HCT116 (cell line): ENCODE results near the gene AKAP12. TPM values are rescaled to one million over a fixed set of nuclear protein-coding genes. Genes with fewer than 3 reads are reported as not detected.

Experiments
- ATAC-seq: fragments of 200-7000 bp; cut with Tn5 transposase; 2 replicates; pipeline ENCODE4 v1.9.1; 2020; ENCODE audit warnings: mild to moderate bottlenecking, moderate library complexity
- BruUV-seq: library from RNA; stranded (reverse); fragments of 400-500 nt; replicated peaks from 2 replicates; lab custom pipeline; 2021; lab: Mats Ljungman, UMichigan
- CTCF ChIA-PET: fragments of 300-600 bp; sonication (Branson Sonifier 250); formaldehyde crosslinking; loops from one replicate; lab custom pipeline; 2021; ENCODE audit warnings: antibody characterized with exemption; lab: Charles Lee
- POLR2A ChIA-PET: fragments of 300-600, 350-600 bp; sonication (Branson Sonifier 250); formaldehyde crosslinking; loops from one replicate; lab custom pipeline; 2021; ENCODE audit warnings: antibody characterized with exemption; lab: Charles Lee
- RAD21 ChIA-PET, 2 experiments: fragments of 300-600 bp; sonication (Branson Sonifier 250); formaldehyde crosslinking; loops; one replicate each; lab custom pipeline; 2023; ENCODE audit warnings: low total read pairs in 2 of 2; ENCODE audit not compliant: uncharacterized antibody in 2 of 2, unreplicated experiment in 2 of 2, low non-redundant PET in 1 of 2; lab: Charles Lee
- DNase-seq: peaks from one replicate; pipeline ENCODE4 v3.0.0-alpha.2; 2010; ENCODE audit warnings: low read depth, low spot score
- H2AFZ ChIP-seq: fragments of 200-600 bp; shearing (Covaris generic), sonication (generic); 2 replicates; pipeline ENCODE4 v1.6.1; 2017; ENCODE audit warnings: low read depth, mixed run types, mixed read lengths, antibody characterized with exemption, low read length; ENCODE audit not compliant: poor library complexity, severe bottlenecking
- H3K27ac ChIP-seq: 2 replicates; pipeline ENCODE4 v1.5.1; 2012; ENCODE audit warnings: low read depth, low read length
- H3K27me3 ChIP-seq: fragments of 200-600 bp; sonication (generic); 2 replicates; pipeline ENCODE4 v1.6.1; 2016; ENCODE audit warnings: mixed run types, low read length, mixed read lengths; ENCODE audit not compliant: insufficient read depth
- H3K36me3 ChIP-seq, 2 experiments: fragments of 200-500 bp in 1 of 2; fragments of 200-600 bp in 1 of 2; sonication (Bioruptor generic) in 1 of 2; sonication (generic) in 1 of 2; 2 replicates each; pipeline versions ENCODE4 v1.5.1 to v1.6.1; 2014 to 2016; ENCODE audit warnings: low read length in 2 of 2, inconsistent platforms in 1 of 2, mixed read lengths in 1 of 2, mixed run types in 1 of 2; ENCODE audit not compliant: insufficient read depth in 2 of 2, control insufficient read depth in 1 of 2
- H3K4me1 ChIP-seq, 2 experiments: fragments of 200-600 bp in 1 of 2; sonication (generic) in 1 of 2; 2 replicates each; pipeline versions ENCODE4 v1.5.1 to v1.6.1; 2012 to 2017; ENCODE audit warnings: low read length in 2 of 2, inconsistent platforms in 1 of 2, mild to moderate bottlenecking in 1 of 2, mixed read lengths in 1 of 2, mixed run types in 1 of 2, moderate library complexity in 1 of 2; ENCODE audit not compliant: insufficient read depth in 2 of 2, control insufficient read depth in 1 of 2
- H3K4me2 ChIP-seq: fragments of 200-600 bp; sonication (generic); 2 replicates; pipeline ENCODE4 v1.6.1; 2017; ENCODE audit warnings: mixed run types, low read length, mixed read lengths
- H3K4me3 ChIP-seq, 2 experiments: fragments of 200-600 bp in 1 of 2; sonication (generic) in 1 of 2; replicated peaks in 1 of 2; 2 replicates each; pipeline ENCODE4 v1.5.1; 2011 to 2016; ENCODE audit warnings: low read length in 2 of 2, control low read depth in 1 of 2, low read depth in 1 of 2, mild to moderate bottlenecking in 1 of 2, mixed read lengths in 1 of 2, mixed run types in 1 of 2
- H3K79me2 ChIP-seq: fragments of 200-600 bp; sonication (generic); 2 replicates; pipeline ENCODE4 v1.6.1; 2017; ENCODE audit warnings: mild to moderate bottlenecking, mixed run types, low read length, moderate library complexity, mixed read lengths; ENCODE audit not compliant: insufficient read depth
- H3K9ac ChIP-seq: fragments of 200-600 bp; sonication (generic); 2 replicates; pipeline ENCODE4 v1.6.1; 2016; ENCODE audit warnings: low read length, mixed read lengths
- H3K9me2 ChIP-seq: fragments of 200-600 bp; sonication (generic), shearing (Covaris generic); 2 replicates; pipeline ENCODE4 v1.6.1; 2017; ENCODE audit warnings: mixed run types, mild to moderate bottlenecking, moderate library complexity; ENCODE audit not compliant: insufficient read depth
- H3K9me3 ChIP-seq, 2 experiments: fragments of 200-500 bp in 1 of 2; fragments of 200-600 bp in 1 of 2; sonication (Bioruptor generic) in 1 of 2; sonication (generic) in 1 of 2; 2 replicates each; pipeline ENCODE4 v1.6.1; 2014 to 2017; ENCODE audit warnings: low read length in 2 of 2, mixed read lengths in 2 of 2, inconsistent platforms in 1 of 2, low read depth in 1 of 2, mild to moderate bottlenecking in 1 of 2, mixed run types in 1 of 2, moderate library complexity in 1 of 2; ENCODE audit not compliant: control insufficient read depth in 1 of 2, insufficient read depth in 1 of 2
- H4K20me1 ChIP-seq: fragments of 200-600 bp; sonication (generic), shearing (Covaris generic); 2 replicates; pipeline ENCODE4 v1.6.1; 2017; ENCODE audit warnings: mixed run types, mild to moderate bottlenecking, moderate library complexity; ENCODE audit not compliant: insufficient read depth
- ATF3 ChIP-seq: IDR thresholded peaks from 2 replicates; pipeline ENCODE4 v1.6.1; 2012
- CBX3 ChIP-seq: IDR thresholded peaks from 2 replicates; pipeline ENCODE4 v1.6.1; 2012; ENCODE audit warnings: low read depth
- ELF1 ChIP-seq: IDR thresholded peaks from 2 replicates; pipeline ENCODE4 v1.6.1; 2012; ENCODE audit warnings: low read depth, borderline replicate concordance
- EZH2phosphoT487 ChIP-seq: fragments of 200-600 bp; IDR thresholded peaks from 2 replicates; pipeline ENCODE4 v1.6.1; 2018; ENCODE audit warnings: antibody characterized with exemption, borderline replicate concordance
- FOSL1 ChIP-seq: IDR thresholded peaks from 2 replicates; pipeline ENCODE4 v1.6.1; 2012; ENCODE audit warnings: low read depth
- JUND ChIP-seq: IDR thresholded peaks from 2 replicates; pipeline ENCODE4 v1.6.1; 2012
- MAX ChIP-seq: IDR thresholded peaks from 2 replicates; pipeline ENCODE4 v1.6.1; 2012
- POLR2AphosphoS5 ChIP-seq: IDR thresholded peaks from 2 replicates; pipeline ENCODE4 v1.6.1; 2011; ENCODE audit warnings: mild to moderate bottlenecking, low read depth, low read length, moderate library complexity
- RAD21 ChIP-seq: IDR thresholded peaks from 2 replicates; pipeline ENCODE4 v1.6.1; 2012; ENCODE audit warnings: low read depth, mild to moderate bottlenecking
- REST ChIP-seq: IDR thresholded peaks from 2 replicates; pipeline ENCODE4 v1.6.1; 2012; ENCODE audit warnings: low read depth
- SP1 ChIP-seq: IDR thresholded peaks from 2 replicates; pipeline ENCODE4 v1.6.1; 2012; ENCODE audit warnings: low read depth
- YY1 ChIP-seq: IDR thresholded peaks from 2 replicates; pipeline ENCODE4 v1.6.1; 2011; ENCODE audit warnings: low read length, low read depth, moderate library complexity, mild to moderate bottlenecking; ENCODE audit not compliant: insufficient replicate concordance; ENCODE audit errors: extremely low read depth
- ZFX ChIP-seq: fragments of 450-650 bp; IDR thresholded peaks from 2 replicates; pipeline ENCODE4 v1.6.1; 2017
- ZNF274 ChIP-seq: fragments of 200-500 bp; sonication (Bioruptor generic); IDR thresholded peaks from 2 replicates; pipeline ENCODE4 v1.6.1; 2014; ENCODE audit warnings: mild to moderate bottlenecking, low read depth, low read length, inconsistent platforms
- intact Hi-C: fragments of 100-400 bp; cut with micrococcal nuclease; formaldehyde crosslinking; loops from 2 replicates; pipeline ENCODE4 v1.10.0; 2022
- total RNA-seq: library from RNA; stranded (reverse); gene quantifications from one replicate; pipeline ENCODE4 v1.2.1, GENCODE V29; 2021; ENCODE audit not compliant: unreplicated experiment

AKAP12 gene
- total RNA-seq, 1 experiment from 2014 or later: 1,220 TPM

GRCh38 chr6:151240791-151241642 lies 1.2 kb downstream of the AKAP12 start:
- ChIA-PET RAD21 (interaction anchor here in 1 of 2 experiments (0.7 kb wide), 1 partner anchor 214 kb away, joined by 4 read pairs; no protein-coding TSS in a partner anchor), CTCF (no interaction called here), POLR2A (interaction anchor here (0.6 to 1.6 kb wide), 7 partner anchors 63 to 434 kb away, joined by 3 to 5 read pairs (median 4); no protein-coding TSS in a partner anchor)
- Histone ChIP-seq H3K9me2 (no peaks in the 10 kb centered on the region), H3K9me3 (no peaks in the 10 kb centered on the region), H2AFZ (no peak overlapping the region), H3K9ac (peak overlapping the region; percentile 77), H3K4me3 (peak overlapping the region; percentile 66 to 72), H3K79me2 (peaks cover 54% of the 10 kb centered on the region), H3K4me1 (peaks cover 6 to 43% of the 10 kb centered on the region in 2 experiments; a peak in 3 of 4 replicates), H4K20me1 (0 out of 2 replicates have a peak, but pooled peaks cover 4% of the 10 kb centered on the region), H3K4me2 (peak overlapping the region; percentile 62), H3K27ac (peak overlapping the region; percentile 75), H3K27me3 (no peaks in the 10 kb centered on the region), H3K36me3 (peaks cover 0 to 23% of the 10 kb centered on the region in 2 experiments; a peak in 1 of 4 replicates)
- TF ChIP-seq POLR2AphosphoS5 (peak; percentile 28; the same call in 1 of the 2 replicates), YY1 (no peak), MAX (0 out of 2 replicates have a peak, but pooled peaks have one; percentile 19)
- ATAC-seq: peak; percentile 23
- no TSS peak for BruUV-seq
- intact Hi-C loops: loop anchor here (2.0 to 10.0 kb wide), 2 partner anchors 176 to 226 kb away; no protein-coding TSS in a partner anchor
- no peak for DNase-seq

GRCh38 chr6:151241853-151242252 lies 2.1 kb downstream of the AKAP12 start:
- Histone ChIP-seq H3K9me3 (no peaks in the 10 kb centered on the region), H3K79me2 (peaks cover 62% of the 10 kb centered on the region), H3K4me3 (peak overlapping the region; percentile 66 to 72), H3K4me2 (peak overlapping the region; percentile 62), H3K9me2 (no peaks in the 10 kb centered on the region), H3K27ac (peak overlapping the region; percentile 75; the same call in 1 of the 2 replicates), H3K9ac (peak overlapping the region; percentile 77)
- TSS peak; percentile 45 for BruUV-seq
- RAD21 ChIA-PET: no interaction called here
- no peak for DNase-seq
- no peak for TF ChIP-seq YY1
- no peak; the same call in 1 of the 2 replicates for TF ChIP-seq POLR2AphosphoS5
- no peak for TF ChIP-seq CBX3
- no peak for TF ChIP-seq REST
- TF ChIP-seq JUND: no peak
- TF ChIP-seq RAD21: no peak
- TF ChIP-seq FOSL1: no peak
- no peak for TF ChIP-seq ZFX
- no peak for TF ChIP-seq ZNF274
- TF ChIP-seq SP1: no peak
- no peak for TF ChIP-seq ELF1
- no peak for TF ChIP-seq EZH2phosphoT487
- no peak for TF ChIP-seq ATF3
- TF ChIP-seq, all 23 proteins: peak for 0
- Histone ChIP-seq H4K20me1 (0 out of 2 replicates have a peak, but pooled peaks cover 4% of the 10 kb centered on the region), H3K4me1 (peaks cover 6 to 49% of the 10 kb centered on the region in 2 experiments; a peak in 3 of 4 replicates), H3K36me3 (peaks cover 0 to 23% of the 10 kb centered on the region in 2 experiments; a peak in 1 of 4 replicates), H3K27me3 (no peaks in the 10 kb centered on the region), H2AFZ (no peak overlapping the region)
- ChIA-PET POLR2A (interaction anchor here (1.0 to 1.2 kb wide), 2 partner anchors 174 to 227 kb away, joined by 3 read pairs; no protein-coding TSS in a partner anchor), CTCF (no interaction called here)
- intact Hi-C loops: loop anchor here (2.0 to 10.0 kb wide), 2 partner anchors 177 to 227 kb away; no protein-coding TSS in a partner anchor
- ATAC-seq: no peak
